ENCODE data around the gene CPD. TPM values are rescaled to one million over a fixed set of nuclear protein-coding genes. Genes with fewer than 3 reads are reported as not detected.
"Not testable (repeated sequence)": the region's sequence is repeated elsewhere in the genome, so short reads cannot be mapped to it uniquely, and the experiment has no call there.

The CPD gene
- total and polyA plus RNA-seq, 9 of the 15 experiments (the other 6 are each of a cell fraction or from before 2014, with no cell fraction given): 4.5 to 24.4 (median 20.4) TPM

- intact Hi-C loops (cut with micrococcal nuclease): loop anchor here (5.0 kb wide), 2 partner anchors 134 to 374 kb away; partner anchors contain the start of gene GOSR1
- H3K9me1 ChIP-seq (ENCODE audit: control insufficient read depth, insufficient read depth, low read length); H4K20me1 ChIP-seq (replicated peaks; ENCODE audit: control insufficient read depth, insufficient read depth, low read length); H3K9me3 ChIP-seq (replicated peaks; ENCODE audit: control insufficient read depth, insufficient read depth, low read depth, low read length); BruUV-seq (replicated peaks); CTCF ChIA-PET (ENCODE audit: low intra/inter-chr PET ratio); FAIRE-seq; H3K27ac ChIP-seq (ENCODE audit: extremely low read depth, low read depth, low read length); H3K79me2 ChIP-seq (ENCODE audit: control insufficient read depth, insufficient read depth, low read length); H3K27me3 ChIP-seq (ENCODE audit: control insufficient read depth in 2 of 2, insufficient read depth in 2 of 2, low read length in 2 of 2); ATAC-seq; H3K9ac ChIP-seq (ENCODE audit: insufficient read depth in 1 of 2, low read depth in 2 of 2, low read length in 2 of 2); DNase-seq (ENCODE audit: extremely low read depth in 1 of 4, low spot score in 3 of 4); H3K4me2 ChIP-seq (ENCODE audit: insufficient read depth, low read length); H3K36me3 ChIP-seq (ENCODE audit: control insufficient read depth, insufficient read depth, low read length); H3K4me3 ChIP-seq: not testable (repeated sequence)
- WGBS (ENCODE audit: insufficient coverage, low coverage, missing lambda C conversion rate): 78% methylated on average over 3 of the region's 3 CpGs
- POLR2A ChIA-PET: interaction anchor here (0.6 kb wide), 1 partner anchor 12 kb away, joined by 3 read pairs; no protein-coding TSS in a partner anchor
- Histone ChIP-seq H2AFZ (ENCODE audit: low read depth, low read length) (0 out of 2 replicates have a peak overlapping the region, but pooled peaks have one; percentile 89), H3K4me1 (replicated peaks in 1 of 2; ENCODE audit: control insufficient read depth in 2 of 2, insufficient read depth in 2 of 2, low read length in 2 of 2) (peaks cover 8 to 33% of the 10 kb centered on the region in 2 experiments; a peak in 4 of 5 replicates)
- in situ Hi-C loops (cut with MboI): loop anchor here (25.0 kb wide), 1 partner anchor 369 kb away; no protein-coding TSS in a partner anchor
Measured at GRCh38 chr17:30343244-30343643, 35.5 kb upstream of the CPD start.

- H2AFZ ChIP-seq (ENCODE audit: low read depth, low read length): peak overlapping the region; percentile 89
- intact Hi-C loops (cut with micrococcal nuclease): loop anchor here (2.0 to 5.0 kb wide), 3 partner anchors 35 to 374 kb away; partner anchors contain the start of genes CPD and GOSR1
- TF ChIP-seq HEY1 (CRISPR knock-in tag; IDR thresholded peaks at IDR 0.05; ENCODE audit: borderline replicate concordance): no peak
- no peak for TF ChIP-seq NR2C2 (CRISPR knock-in tag; IDR thresholded peaks at IDR 0.05)
- no peak for TF ChIP-seq NR2C2 (tag; IDR thresholded peaks at IDR 0.05)
- TF ChIP-seq KDM1A (IDR thresholded peaks at IDR 0.05): no peak
- TF ChIP-seq CBFB (CRISPR knock-in tag; IDR thresholded peaks at IDR 0.05): no peak
- TF ChIP-seq SAFB2 (IDR thresholded peaks at IDR 0.05; ENCODE audit: borderline replicate concordance, low read depth, low read length, severe bottlenecking): no peak
- no peak for TF ChIP-seq ARHGAP35 (IDR thresholded peaks at IDR 0.05; ENCODE audit: partially characterized antibody)
- TF ChIP-seq ZNF41 (CRISPR knock-in tag; conservative IDR thresholded peaks at IDR 0.05): no peak
- no peak for TF ChIP-seq RFX5 (IDR thresholded peaks at IDR 0.05; ENCODE audit: low read depth, low read length)
- TF ChIP-seq IFI16 (CRISPR knock-in tag; IDR thresholded peaks at IDR 0.05): no peak
- TF ChIP-seq CREB1 (IDR thresholded peaks at IDR 0.05): no peak
- no peak for TF ChIP-seq CREB1 (CRISPR knock-in tag; IDR thresholded peaks at IDR 0.05)
- no peak for TF ChIP-seq ATF2 (CRISPR knock-in tag; IDR thresholded peaks at IDR 0.05)
Measured at GRCh38 chr17:30343796-30344195, 34.9 kb upstream of the CPD start.

More at GRCh38 chr17:30343796-30344195, 34.9 kb upstream of the CPD start:
- Histone ChIP-seq H3K4me3 (no peak overlapping the region), H3K36me3 (ENCODE audit: control insufficient read depth, insufficient read depth, low read length) (no peaks in the 10 kb centered on the region), H3K79me2 (ENCODE audit: control insufficient read depth, insufficient read depth, low read length) (no peaks in the 10 kb centered on the region), H3K9ac (ENCODE audit: insufficient read depth in 1 of 2, low read depth in 2 of 2, low read length in 2 of 2) (no peak overlapping the region), H3K9me3 (replicated peaks; ENCODE audit: control insufficient read depth, insufficient read depth, low read depth, low read length) (no peaks in the 10 kb centered on the region), H3K9me1 (ENCODE audit: control insufficient read depth, insufficient read depth, low read length) (no peaks in the 10 kb centered on the region), H3K27me3 (ENCODE audit: control insufficient read depth in 2 of 2, insufficient read depth in 2 of 2, low read length in 2 of 2) (no peaks in the 10 kb centered on the region), H3K4me1 (replicated peaks in 1 of 2; ENCODE audit: control insufficient read depth in 2 of 2, insufficient read depth in 2 of 2, low read length in 2 of 2) (peaks cover 8 to 33% of the 10 kb centered on the region in 2 experiments; a peak in 4 of 5 replicates), H4K20me1 (replicated peaks; ENCODE audit: control insufficient read depth, insufficient read depth, low read length) (no peaks in the 10 kb centered on the region), H3K27ac (ENCODE audit: extremely low read depth, low read depth, low read length) (no peak overlapping the region), H3K4me2 (ENCODE audit: insufficient read depth, low read length) (no peak overlapping the region)
- DNase-seq (ENCODE audit: extremely low read depth in 1 of 4, low spot score in 3 of 4) (no peak), FAIRE-seq (no peak), ATAC-seq (no peak)
- in situ Hi-C loops (cut with MboI): loop anchor here (25.0 kb wide), 1 partner anchor 369 kb away; no protein-coding TSS in a partner anchor
- CTCF ChIA-PET (ENCODE audit: low intra/inter-chr PET ratio): no interaction called here
- no TSS peak for BruUV-seq (replicated peaks)
- POLR2A ChIA-PET: interaction anchor here (1.5 kb wide), 1 partner anchor 37 kb away, joined by 3 read pairs; no protein-coding TSS in a partner anchor
- 63% methylated on average over 4 of the region's 4 CpGs for WGBS (ENCODE audit: insufficient coverage, low coverage, missing lambda C conversion rate)
